ENCODE results near the gene PPHLN1. TPM values are rescaled to one million over a fixed set of nuclear protein-coding genes. Genes with fewer than 3 reads are reported as not detected.

PPHLN1 gene
- total RNA-seq, 2 experiments from 2014 or later: 73.2 to 76.1 TPM

GRCh38 chr12:42473561-42473960, 147.6 kb downstream of the PPHLN1 start:
- H3K27me3 Mint-ChIP-seq: peaks cover 22% of the 10 kb centered on the region
- ATAC-seq: no peak
- POLR2A ChIA-PET: no interaction called here

GRCh38 chr12:42474391-42474790, 148.4 kb downstream of the PPHLN1 start:
- H3K9me3 Mint-ChIP-seq: no peaks in the 10 kb centered on the region
- H3K4me3 Mint-ChIP-seq: no peak overlapping the region
- H3K27me3 Mint-ChIP-seq: peaks cover 22% of the 10 kb centered on the region
- CTCF ChIA-PET: interaction anchor here (1.5 kb wide), 1 partner anchor 8 kb away, joined by 4 read pairs; no protein-coding TSS in a partner anchor
- H3K36me3 Mint-ChIP-seq (ENCODE audit: low read depth): no peaks in the 10 kb centered on the region
- H3K4me1 Mint-ChIP-seq (ENCODE audit: low read depth): peaks cover 5% of the 10 kb centered on the region
- ATAC-seq (peak; percentile 37), DNase-seq (no peak)
- no peak overlapping the region for H3K27ac Mint-ChIP-seq
- intact Hi-C loops (cut with micrococcal nuclease): no loop called here
- no peak for TF ChIP-seq CTCF (IDR thresholded peaks at IDR 0.05)
- POLR2A ChIA-PET: no interaction called here

More at GRCh38 chr12:42473561-42473960, 147.6 kb downstream of the PPHLN1 start:
- H3K4me1 Mint-ChIP-seq (ENCODE audit: low read depth): peaks cover 12% of the 10 kb centered on the region
- DNase-seq: no peak
- H3K9me3 Mint-ChIP-seq: no peaks in the 10 kb centered on the region
- H3K36me3 Mint-ChIP-seq (ENCODE audit: low read depth): no peaks in the 10 kb centered on the region
- CTCF ChIA-PET: interaction anchor here (1.3 to 1.5 kb wide), 2 partner anchors 9 to 10 kb away, joined by 4 to 5 read pairs; no protein-coding TSS in a partner anchor
- no peak for TF ChIP-seq CTCF (IDR thresholded peaks at IDR 0.05)
- intact Hi-C loops (cut with micrococcal nuclease): no loop called here
- no peak overlapping the region for H3K27ac Mint-ChIP-seq
- no peak overlapping the region for H3K4me3 Mint-ChIP-seq

GRCh38 chr12:42475106-42475505, 149.1 kb downstream of the PPHLN1 start:
- no peak for ATAC-seq
- POLR2A ChIA-PET: no interaction called here
- Mint-ChIP-seq H3K27me3 (peaks cover 27% of the 10 kb centered on the region), H3K4me3 (no peak overlapping the region), H3K4me1 (ENCODE audit: low read depth) (no peaks in the 10 kb centered on the region), H3K27ac (no peak overlapping the region), H3K9me3 (no peaks in the 10 kb centered on the region), H3K36me3 (ENCODE audit: low read depth) (no peaks in the 10 kb centered on the region)
- CTCF ChIA-PET: no interaction called here
- no peak for DNase-seq
- TF ChIP-seq CTCF (IDR thresholded peaks at IDR 0.05): no peak
- intact Hi-C loops (cut with micrococcal nuclease): no loop called here

- H3K27ac Mint-ChIP-seq: no peak overlapping the region
- POLR2A ChIA-PET: no interaction called here
- H3K27me3 Mint-ChIP-seq: peaks cover 47% of the 10 kb centered on the region
- intact Hi-C loops (cut with micrococcal nuclease): no loop called here
- ATAC-seq (no peak), DNase-seq (no peak)
- H3K9me3 Mint-ChIP-seq: no peaks in the 10 kb centered on the region
- no peaks in the 10 kb centered on the region for H3K4me1 Mint-ChIP-seq (ENCODE audit: low read depth)
- H3K4me3 Mint-ChIP-seq: no peak overlapping the region
- no peak for TF ChIP-seq CTCF (IDR thresholded peaks at IDR 0.05)
- CTCF ChIA-PET: no interaction called here
- no peaks in the 10 kb centered on the region for H3K36me3 Mint-ChIP-seq (ENCODE audit: low read depth)
These were observed 152.0 kb downstream of the PPHLN1 start for GRCh38 chr12:42477941-42478340.

- Mint-ChIP-seq H3K4me3 (no peak overlapping the region), H3K27ac (no peak overlapping the region), H3K4me1 (ENCODE audit: low read depth) (peaks cover 6% of the 10 kb centered on the region), H3K27me3 (peaks cover 62% of the 10 kb centered on the region), H3K36me3 (ENCODE audit: low read depth) (no peaks in the 10 kb centered on the region), H3K9me3 (no peaks in the 10 kb centered on the region)
- ChIA-PET CTCF (interaction anchor here (2.5 to 3.2 kb wide), 2 partner anchors 10 to 88 kb away, joined by 12 to 16 read pairs; no protein-coding TSS in a partner anchor), POLR2A (no interaction called here)
- TF ChIP-seq CTCF (IDR thresholded peaks at IDR 0.05): no peak
- intact Hi-C loops (cut with micrococcal nuclease): loop anchor here (5.0 kb wide), 1 partner anchor 86 kb away; no protein-coding TSS in a partner anchor
- DNase-seq (no peak), ATAC-seq (no peak)
These were observed 155.4 kb downstream of the PPHLN1 start for GRCh38 chr12:42481368-42481767.

All from activated CD8-positive, alpha-beta T cell treated with anti-CD3 and anti-CD28 coated beads for 36 hours (primary cell).